Colon (tissue), 2 donors: ENCODE measurements around the gene PPP1R1A.

Experiments
- FAIRE-seq: peaks from 2 replicates; lab custom pipeline; 2012; peaks lifted over from hg19 to GRCh38; lab: Jason Lieb, UNC
- donor health status: control.
- donor health status: control.

PPP1R1A gene

DNA sequence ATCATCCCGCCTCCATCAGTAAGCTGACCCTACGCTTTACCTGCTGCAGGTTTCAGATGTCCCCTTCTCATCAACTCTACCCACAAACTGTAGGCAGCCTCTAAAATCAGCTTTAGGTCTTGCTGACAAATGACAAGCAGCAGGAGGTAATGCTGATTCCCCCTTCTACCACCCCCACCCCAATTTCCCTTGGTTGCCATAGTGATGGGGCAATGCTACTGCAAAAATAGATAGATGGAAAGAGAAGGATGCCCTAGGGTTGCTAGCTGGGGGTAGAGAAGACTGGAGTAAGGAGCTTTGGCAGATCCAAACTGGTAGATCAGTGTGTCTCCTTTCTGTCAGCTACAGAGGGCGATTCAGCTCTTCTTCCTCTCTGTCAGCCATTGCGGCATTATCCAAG lies 58.9 kb downstream of the PPP1R1A start:
- no peak for FAIRE-seq
